Measurements from ENCODE around the gene MMP17. TPM values are rescaled to one million over a fixed set of nuclear protein-coding genes. Genes with fewer than 3 reads are reported as not detected.

MMP17 gene
- total RNA-seq, 4 donors from 2014 or later, result 4.6 to 15.4 (median 12.9) TPM

- TF ChIP-seq CTCF (IDR thresholded peaks at IDR 0.05; ENCODE audit: low read depth), result no peak
Measured at GRCh38 chr12:131893605-131894312, 65.6 kb downstream of the MMP17 start.

- TF ChIP-seq CTCF (IDR thresholded peaks at IDR 0.05; ENCODE audit: low read depth), result no peak
Measured at GRCh38 chr12:131894313-131894860, 66.2 kb downstream of the MMP17 start, which contains the start of gene ULK1. TSS of gene ULK1 (plus strand) at chr12:131894622. CDS start at chr12:131895002, 380 bp downstream.

GRCh38 chr12:131894981-131895639, 66.9 kb downstream of the MMP17 start:
- no peak for TF ChIP-seq CTCF (IDR thresholded peaks at IDR 0.05; ENCODE audit: low read depth)

GRCh38 chr12:131895640-131896079, 67.5 kb downstream of the MMP17 start:
- no peak for TF ChIP-seq CTCF (IDR thresholded peaks at IDR 0.05; ENCODE audit: low read depth)

- TF ChIP-seq CTCF (IDR thresholded peaks at IDR 0.05; ENCODE audit: low read depth), result no peak
Measured at GRCh38 chr12:131896080-131896810, 68.1 kb downstream of the MMP17 start.

GRCh38 chr12:131896811-131897270, 68.6 kb downstream of the MMP17 start:
- TF ChIP-seq CTCF (IDR thresholded peaks at IDR 0.05; ENCODE audit: low read depth), result no peak
